GM18873 (cell line): ENCODE results near the gene SLC35A2.

Experiments used
- ATAC-seq: cut with Tn5 transposase; IDR thresholded peaks from one replicate; pipeline ENCODE4 v1.9.1; 2021; ENCODE audit warnings: mild to moderate bottlenecking, moderate library complexity, moderate number of reproducible peaks; ENCODE audit not compliant: unreplicated experiment, low FRiP score

Gene SLC35A2

DNA sequence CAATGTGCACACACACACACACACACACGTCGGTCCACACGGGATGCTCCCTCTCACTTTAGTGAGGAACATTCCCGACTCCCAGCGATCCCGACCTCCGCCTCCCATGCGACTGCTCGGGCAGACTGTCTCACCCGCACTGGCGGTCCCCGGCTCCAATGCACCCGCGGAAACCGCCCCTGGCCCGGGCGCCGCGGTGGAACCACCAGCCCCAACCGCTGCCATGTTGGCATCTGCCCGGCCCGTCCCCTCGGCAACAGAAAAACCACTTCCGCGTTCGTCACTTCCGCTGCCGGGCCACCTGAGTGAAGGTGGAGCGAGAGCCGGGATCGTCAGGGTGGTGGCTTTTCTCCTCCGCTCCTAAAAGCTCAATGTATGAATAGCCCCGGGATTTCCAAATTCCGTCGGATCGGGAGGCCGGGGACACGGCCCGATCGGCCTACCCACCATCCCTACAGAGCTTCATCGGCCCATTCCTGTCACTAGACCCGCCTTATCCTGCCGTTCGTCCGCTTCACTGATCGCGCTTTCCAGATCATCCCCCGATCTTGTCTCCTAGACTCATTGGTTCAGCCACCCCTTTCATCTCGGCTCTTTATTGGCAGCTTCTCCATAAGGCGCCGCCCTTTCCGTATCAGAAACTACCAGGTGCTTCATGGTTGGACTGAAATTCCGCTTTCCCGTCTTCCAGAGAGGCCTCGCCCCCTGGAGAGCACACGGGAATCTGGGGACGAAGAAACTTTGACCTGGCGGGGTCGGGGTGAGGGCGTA, at the start of gene SLC35A2:
SLC35A2 (minus strand) TSS at position 235 of the 771 bp plus-strand sequence; CDS start at position 225, 10 bp downstream.
- peak; percentile 53 for ATAC-seq

DNA sequence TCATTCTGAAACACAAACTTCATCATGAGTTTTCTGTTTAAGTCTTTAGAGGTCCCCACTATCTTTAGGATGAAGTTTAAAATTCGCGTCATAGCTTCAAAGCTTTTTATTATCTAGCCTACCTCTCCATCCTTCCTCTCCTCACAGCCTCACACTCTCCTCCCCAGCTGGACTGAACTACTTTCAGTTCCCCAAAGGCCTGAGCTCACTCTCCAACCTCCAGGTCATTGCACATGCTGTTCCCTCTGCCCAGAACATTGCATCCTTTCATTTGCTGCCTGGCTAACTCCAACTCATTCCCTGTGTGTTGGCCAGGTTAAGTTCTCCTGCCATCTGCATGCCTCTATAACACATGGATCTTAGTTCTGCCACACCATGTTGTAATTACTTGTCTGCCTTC, 48.8 kb upstream of the SLC35A2 start:
- no peak for ATAC-seq

DNA sequence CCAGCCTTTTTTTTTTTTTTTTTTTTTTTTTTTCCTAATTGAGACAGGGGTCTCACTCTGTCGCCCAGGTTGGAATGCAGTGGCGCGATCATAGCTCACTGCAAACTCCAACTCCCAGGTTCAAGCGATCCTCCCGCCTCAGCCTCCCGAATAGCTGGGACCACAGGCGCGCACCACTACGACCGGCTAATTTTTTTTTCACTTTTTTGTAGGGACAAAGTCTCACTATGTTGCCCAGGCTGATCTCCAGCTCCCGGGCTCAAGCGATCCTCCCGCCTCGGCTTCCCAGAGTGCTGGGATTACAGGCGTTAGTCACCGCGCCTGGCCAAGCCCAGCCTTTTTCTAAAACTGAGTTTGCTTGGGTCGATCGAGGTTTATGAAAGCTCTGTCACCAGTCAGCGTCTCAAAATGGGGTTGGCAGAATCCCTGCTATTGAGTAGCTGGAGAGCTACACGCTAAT, 47.2 kb upstream of the SLC35A2 start:
- ATAC-seq = no peak

DNA sequence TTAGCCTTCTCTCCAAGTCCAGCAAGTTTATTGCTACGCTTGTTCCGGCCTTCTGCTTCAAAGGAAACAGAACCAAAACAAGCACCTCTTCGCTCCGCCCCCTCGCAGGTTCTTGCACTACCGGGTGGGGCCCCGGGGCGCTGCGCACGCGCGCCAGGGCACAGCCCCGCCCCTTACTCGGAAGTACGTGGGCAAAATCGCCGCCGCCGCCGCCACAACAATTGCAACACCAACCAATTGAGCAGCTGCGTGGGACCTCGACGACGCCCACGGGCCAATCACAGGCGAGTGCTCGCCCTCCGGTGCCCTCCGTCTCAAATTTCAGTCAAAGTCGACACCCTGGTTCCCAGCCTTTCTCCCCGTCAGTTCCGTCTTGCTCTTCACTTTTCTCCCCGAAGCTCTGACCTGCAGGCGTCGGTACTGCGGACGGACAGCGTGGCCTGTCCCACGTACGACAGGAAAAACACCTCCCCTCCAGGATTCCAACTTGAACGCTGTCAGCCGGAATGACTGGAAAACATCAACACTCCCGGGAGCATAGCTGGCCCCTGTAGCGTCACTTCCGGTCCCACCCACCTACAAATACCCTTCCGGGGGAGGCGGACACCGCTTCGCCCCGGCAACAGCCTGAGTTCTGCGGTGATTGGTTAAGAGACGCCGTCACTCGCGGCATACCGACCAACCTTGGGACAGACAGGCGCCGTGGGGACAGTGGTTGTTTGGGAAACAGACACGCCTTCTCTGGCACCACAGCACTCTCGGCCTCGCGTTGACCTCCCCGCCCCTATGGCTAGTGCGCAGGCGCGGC, 46.6 kb upstream of the SLC35A2 start:
- peak; percentile 81 for ATAC-seq

DNA sequence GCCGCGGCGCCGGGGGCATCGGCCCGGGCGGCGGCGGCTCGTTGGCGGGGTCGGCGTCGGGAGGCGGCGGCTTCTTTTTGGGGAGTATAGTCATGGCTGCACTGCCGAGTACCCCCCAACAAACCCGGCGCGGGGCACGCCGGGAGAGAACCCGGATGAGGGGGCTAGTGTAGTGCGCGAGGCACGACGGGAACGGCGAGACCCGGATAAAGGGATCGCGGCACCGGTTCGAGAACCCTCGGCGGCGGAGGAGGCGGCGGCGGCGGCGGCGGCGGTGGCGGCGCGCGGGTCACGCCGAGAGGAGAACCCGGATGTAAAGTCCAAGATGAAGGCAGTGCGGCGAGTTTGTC, 46.0 kb upstream of the SLC35A2 start, which contains the start of gene OTUD5:
OTUD5 (minus strand) TSS at position 131 of the 350 bp plus-strand sequence; CDS start at position 94, 37 bp downstream.
- ATAC-seq = peak; percentile 4

DNA sequence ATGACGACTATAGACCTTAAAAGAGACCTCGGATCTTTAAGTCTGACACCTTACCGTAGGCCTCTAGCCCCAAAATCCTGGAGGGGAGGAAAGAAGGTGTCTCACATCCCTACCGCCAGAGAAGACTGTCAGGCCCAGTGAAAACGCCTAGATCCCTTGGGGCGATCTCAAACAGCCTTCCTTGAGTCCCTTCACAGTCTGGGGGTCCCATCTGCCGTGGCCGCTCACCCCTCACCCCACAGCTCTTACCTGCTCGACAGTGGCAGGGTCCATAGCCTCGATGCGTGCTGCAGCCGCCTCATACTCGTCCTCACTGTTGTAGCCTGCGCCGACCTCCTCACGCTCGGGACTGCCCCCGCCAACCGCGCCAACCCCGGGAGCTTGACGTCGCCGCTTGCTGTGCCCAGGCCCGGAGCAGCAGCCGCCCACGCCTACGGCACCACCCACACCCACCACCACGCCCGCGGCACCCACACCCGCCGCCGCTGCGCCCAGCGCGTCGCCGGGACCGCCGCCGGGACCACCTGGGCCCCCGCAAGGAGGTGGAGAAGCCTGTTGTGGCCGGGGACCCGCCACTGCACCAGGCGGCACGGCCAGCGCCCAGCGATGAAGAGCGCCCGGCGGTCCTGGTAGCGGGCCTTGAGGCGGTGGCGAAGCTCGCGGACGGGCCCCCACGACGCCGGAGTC, 45.4 kb upstream of the SLC35A2 start:
- no peak for ATAC-seq

DNA sequence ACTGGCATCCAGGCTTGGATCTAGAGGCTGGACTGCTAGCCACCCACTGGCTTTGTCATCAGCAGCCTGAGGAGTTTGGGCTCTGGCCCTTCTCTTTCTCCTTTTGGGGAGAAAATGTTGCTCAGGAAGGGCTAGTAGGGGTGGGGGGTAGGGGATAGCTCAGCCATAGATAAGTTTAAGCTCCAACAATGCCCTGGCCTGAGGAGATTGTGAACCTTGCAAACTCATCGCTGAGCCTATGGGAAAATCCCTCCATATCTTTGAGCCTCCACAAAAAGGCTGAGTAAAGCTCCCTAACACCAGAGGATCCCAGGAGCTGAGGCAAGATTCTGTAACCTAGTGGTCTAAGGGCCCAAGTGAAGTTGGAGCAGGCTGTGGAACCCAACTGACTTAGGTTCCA, 37.1 kb upstream of the SLC35A2 start:
- ATAC-seq = no peak

DNA sequence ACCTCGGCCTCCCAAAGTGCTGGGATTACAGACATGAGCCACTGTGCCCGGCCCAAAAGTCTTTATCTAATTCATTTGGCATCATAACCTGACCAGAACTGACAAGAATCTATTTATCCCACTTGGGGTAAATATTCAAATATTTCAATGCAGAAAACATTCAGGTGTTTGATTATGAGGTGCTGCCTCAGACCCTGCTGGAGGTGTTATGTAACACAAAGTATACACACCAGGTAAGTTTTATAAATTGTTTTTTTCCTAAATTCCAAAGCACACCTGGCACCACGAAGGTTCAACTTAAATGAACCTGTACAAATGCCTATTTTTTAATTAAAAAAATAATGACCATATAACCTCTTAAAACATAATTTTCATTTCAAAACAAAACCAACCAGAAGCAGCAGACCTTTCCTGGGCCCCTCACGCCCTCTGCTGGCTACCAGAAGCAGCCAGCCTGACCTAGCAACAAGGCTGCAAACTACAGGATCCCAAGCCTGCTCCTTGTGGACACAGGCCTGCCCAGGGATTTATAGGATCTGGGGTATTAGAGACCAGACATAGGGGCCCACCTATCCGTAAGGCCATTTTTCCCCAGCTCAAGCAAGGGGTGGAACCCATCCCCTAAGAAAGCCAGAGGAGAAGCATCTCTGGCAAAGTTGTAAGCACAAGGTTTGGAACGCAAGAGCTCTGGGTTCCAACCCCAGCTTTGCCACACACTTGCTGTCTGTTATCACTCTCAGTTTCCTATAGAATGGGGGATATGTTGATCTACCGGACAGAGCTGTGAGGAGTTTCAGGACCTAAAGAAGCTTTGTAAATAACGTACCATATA, 34.3 kb upstream of the SLC35A2 start:
- ATAC-seq = no peak

DNA sequence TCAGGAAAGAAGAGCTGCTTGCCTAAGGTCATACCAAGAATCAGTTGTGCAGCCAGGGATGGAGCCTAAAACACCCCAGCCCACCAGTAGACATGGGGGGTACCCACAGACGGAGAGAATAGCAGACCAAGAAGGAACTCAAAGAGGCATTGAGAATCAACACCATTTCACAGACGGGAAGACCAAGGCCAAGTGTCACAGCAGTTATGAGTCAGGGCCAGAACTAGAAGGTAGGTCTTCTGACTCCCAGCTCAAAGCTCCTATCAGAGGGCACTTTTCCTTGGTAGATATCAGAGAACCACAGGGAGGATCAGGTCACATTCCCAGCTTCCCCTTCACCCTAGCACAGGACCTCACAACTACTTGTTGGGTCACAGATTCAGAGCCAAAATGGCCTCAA, 31.4 kb upstream of the SLC35A2 start:
- no peak for ATAC-seq

DNA sequence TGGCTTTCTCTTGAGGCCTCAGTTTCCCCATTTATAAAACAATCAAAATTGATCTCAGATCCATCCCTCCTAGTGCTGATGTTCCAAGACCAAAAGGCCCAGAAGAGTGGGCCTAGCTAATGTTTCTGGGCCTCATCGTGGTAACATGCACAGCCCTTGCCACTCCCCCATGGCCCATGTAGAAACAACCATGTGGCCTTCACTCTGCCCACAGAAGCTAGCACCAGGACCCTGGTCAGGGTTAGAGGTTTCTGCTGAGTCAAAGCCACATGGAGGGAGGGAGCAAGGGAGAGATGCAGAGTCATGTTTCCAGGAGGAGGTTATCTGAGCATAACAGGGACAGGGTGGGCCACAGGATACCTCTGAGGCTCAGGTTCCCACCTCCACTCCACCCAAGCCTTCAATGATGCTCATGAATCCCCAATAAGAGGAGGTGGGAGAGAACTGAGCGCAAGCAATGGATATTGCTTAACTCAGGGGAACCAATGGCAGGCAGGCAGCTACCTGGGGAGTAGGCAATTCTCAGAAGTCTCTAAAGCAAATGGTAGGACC, 29.0 kb upstream of the SLC35A2 start:
- no peak for ATAC-seq

DNA sequence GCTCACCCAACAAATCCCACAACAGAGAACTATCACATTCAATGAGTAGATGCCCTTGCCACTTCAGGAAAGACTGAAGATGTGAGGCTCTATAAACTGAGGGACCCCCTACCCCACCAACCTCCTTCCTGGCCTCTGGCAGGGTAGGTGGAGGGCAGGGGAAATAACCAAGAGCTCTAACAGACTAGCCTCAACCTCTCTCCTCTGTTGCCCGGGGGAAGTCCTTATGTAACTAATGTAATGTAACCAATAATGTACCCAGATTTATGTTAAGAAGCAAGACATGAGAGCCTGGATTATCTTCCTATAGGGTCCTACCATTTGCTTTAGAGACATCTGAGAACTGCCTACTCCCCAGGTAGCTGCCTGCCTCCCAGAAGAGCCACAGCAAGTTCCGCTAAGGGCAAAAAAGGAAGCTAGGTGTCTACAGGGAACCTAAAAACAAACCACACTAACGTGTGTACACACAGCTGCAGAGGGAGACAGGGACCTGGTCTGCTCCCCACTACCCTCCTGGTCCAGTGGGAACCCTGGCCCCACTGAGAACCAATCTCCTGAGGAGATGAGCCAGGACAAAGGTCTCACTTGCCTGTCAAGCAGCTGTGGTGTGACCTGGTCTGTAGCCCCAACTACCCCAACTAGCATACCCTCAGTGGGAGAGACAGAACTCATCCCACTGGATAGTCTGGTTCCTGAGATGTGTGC, 28.2 kb upstream of the SLC35A2 start:
- ATAC-seq = no peak

DNA sequence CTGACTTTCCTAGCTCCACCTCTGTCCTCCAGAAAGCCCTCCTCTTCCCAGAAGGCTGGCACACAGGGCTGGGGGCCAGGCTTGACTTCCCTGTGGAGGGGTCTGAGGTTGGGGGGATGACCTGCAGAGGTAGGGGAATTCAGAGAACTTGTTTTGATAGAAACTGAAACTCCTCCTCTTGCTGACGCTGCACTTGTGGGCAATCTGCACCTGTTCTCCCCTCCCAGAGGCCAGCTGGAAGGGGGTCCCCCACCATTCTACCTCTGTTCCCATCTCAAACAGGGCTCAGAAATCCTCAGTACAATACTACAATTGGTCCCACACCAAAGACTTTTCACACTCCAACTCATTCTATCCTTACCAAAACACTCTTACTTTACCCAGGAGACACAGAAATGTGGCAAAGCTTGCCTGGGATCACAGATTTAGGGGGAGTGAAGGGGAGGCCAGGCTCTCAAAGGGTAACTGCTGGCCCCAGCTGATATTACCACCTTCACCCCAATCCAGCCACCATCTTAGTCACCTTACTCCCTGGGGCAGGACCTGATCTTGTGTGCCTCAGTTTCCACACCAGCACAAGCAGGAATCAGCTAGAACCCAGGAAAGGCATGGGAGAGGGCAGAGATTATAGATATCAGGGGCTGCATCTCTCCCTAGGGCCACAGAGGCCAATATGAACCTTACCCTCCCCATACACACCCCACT, 27.4 kb upstream of the SLC35A2 start:
- ATAC-seq = peak; percentile 53

DNA sequence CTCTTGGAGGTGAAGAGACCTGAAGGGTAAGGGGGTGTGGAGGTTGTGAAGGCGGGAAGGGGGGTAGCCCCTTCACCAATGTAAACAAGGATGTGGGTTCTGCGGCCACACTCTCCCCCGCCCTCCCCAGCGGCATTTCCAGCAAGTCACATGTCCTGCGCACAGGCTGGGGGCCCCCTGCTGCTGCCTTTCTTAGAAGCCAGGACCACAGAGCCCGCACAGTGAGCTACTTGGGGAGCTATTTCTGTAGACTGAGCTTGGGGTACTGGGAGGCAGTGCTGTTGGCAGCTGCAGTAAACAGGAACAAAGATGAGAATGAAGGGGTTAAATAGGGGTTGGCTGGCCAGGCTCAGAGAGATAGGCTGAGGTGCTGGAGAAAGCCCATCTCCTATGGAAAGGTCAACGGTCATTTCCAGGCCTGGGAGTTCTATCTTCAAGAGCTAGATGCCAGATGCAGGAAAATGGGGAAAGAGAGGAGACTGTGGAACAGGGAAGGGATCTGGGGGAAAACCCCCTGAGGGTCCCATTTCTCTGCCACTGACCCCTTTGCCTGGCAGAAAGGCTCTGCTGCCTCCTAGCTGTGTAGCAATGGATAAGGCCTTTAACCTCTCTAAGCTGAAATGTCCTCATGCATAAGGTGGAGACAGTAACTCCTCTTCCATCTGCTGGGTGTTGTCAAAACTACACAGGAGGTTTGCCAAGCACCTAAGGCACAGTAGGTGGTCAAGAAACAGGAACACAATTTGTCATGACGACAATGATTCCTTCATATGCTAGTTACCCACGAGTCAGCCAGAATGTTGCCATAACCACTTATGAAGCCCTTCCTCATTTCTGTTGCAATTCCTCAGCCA, 25.8 kb upstream of the SLC35A2 start:
- ATAC-seq = peak; percentile 58

DNA sequence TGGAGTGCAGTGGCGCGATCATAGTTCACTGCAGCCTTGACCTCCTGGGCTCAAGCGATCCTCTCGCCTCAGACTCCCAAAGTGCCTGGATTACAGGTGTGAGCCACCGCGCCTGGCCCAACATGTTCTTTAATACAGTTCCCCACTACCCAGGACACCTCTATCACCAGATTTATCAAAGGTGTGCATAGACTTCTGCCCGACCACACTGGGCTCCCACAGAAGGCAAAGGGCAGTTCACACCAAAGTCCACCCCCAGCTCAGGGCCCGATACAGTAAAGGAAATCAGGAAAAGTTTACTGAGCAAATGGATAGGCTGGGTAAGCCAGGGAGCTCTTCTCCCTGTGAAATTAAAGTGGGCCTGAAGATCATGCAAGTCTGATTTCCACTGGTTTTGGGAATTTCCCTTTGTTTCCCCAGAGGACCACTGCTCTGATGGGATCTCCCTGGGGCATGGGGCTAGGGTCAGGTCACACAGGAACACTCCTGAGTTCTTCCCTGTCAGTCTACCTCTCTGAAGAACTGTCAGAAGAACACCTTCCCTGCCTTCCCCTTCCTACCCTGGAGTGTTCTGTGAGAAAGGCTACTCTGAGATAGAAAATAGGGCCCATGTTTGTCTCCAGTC, 25.1 kb upstream of the SLC35A2 start:
- peak; percentile 0 for ATAC-seq

DNA sequence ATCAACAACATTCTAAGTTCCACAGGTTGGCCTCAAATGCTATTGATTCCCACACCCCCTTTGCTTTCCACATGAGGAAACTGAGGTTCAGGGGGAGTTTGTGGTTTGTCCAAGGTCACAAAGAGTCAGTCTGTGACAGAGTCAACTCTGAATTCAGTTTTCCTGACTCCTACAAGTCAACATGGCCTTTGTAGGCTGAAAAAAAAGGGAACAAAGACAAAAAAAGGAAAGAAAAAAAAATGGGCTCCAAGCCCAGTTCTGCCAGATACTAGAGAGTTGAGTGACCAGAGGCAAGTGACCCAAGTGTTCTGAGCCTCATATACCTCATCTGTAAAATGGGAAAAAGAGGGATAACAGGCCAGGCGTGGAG, 23.8 kb upstream of the SLC35A2 start:
- ATAC-seq = no peak

DNA sequence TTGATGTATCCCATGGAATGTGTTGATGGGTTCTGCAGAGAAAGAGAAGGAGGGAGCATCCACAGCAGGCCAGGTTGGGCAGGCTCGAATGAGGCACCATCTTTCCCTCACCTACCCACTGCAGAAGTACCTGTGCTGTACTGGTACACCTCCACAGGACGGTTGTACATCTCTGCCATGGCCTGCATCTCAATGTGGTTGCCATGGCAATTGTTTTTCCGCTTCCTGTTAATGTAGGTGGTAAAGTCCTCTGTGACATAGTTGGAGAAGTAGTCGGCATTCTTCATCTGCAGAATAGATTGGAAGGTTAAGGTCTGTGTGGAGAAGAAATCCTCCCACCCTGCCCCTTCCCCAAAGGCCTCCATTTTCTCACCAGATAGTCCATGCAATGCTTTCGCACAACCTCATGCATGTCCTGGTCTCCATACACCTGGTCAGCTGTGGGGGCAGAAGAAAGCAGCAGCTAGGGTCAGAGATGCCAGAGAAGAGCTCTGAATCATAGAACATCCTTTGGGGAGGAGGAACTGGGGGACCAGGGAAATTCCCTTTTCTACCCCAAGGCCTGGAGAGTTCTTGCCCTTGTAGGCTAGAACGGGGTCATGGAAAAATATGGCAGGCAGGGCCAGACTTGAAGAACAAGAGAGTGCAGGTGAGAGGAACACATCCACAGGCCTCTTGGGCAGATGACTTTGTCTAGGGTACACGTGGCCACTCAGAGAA, 23.3 kb upstream of the SLC35A2 start:
- no peak for ATAC-seq

DNA sequence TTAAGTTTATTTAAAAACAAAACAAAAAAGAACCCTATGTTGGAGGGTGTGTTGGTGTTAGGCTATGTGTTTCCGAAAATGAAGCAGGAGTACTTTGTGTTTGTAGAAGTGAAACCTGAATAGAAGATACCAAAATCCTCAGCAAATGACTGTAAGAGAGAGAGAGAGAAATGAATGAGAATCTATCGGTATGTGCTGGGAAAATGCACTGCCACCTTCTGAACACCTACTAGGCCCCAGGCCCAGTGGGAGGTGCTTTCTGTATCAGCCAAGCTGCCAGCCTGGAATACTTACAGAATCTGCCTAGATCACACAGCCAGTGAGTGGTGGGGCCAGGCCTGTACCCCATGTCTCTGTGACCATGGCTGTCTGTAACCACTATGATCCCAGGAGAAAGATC, 22.3 kb upstream of the SLC35A2 start:
- ATAC-seq = no peak
